DND-41 (cell line): ENCODE results near the gene MID2.

ENCODE experiments used
- EZH2 ChIP-seq: IDR thresholded peaks from 3 replicates; pipeline ENCODE4 v1.6.1; 2012; ENCODE audit warnings: borderline replicate concordance, low read depth, mild to moderate bottlenecking, moderate library complexity, low read length, inconsistent platforms; ENCODE audit not compliant: severe bottlenecking
- TF ChIP-seq, protein P1 (sequence below): IDR thresholded peaks from 2 replicates; pipeline ENCODE4 v1.5.1; 2012; ENCODE audit warnings: borderline replicate concordance, low read length, moderate library complexity, mild to moderate bottlenecking; ENCODE audit not compliant: poor library complexity, severe bottlenecking; ENCODE audit errors: extremely low read depth

DNA sequence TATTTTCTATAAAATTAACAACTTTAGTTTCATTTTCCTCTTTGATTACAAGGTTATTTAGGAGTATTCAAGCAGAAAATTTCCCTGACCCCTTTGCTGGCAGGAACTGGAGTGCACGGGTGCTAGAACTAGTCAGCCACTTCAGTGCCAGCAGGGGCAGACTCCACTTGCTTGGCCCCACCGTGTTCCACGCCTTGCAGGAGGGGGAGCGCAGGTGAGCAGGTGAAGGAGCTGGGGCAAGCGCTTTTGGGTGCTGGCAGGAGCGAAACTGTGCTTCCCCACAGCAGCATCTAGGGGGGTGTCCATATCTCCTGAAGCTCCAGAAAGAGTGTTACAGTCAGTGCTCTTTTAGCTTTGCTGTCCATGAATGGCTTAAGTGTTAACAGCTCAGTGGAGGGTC lies 45.5 kb downstream of the MID2 start:
- TF ChIP-seq, protein P1, sequence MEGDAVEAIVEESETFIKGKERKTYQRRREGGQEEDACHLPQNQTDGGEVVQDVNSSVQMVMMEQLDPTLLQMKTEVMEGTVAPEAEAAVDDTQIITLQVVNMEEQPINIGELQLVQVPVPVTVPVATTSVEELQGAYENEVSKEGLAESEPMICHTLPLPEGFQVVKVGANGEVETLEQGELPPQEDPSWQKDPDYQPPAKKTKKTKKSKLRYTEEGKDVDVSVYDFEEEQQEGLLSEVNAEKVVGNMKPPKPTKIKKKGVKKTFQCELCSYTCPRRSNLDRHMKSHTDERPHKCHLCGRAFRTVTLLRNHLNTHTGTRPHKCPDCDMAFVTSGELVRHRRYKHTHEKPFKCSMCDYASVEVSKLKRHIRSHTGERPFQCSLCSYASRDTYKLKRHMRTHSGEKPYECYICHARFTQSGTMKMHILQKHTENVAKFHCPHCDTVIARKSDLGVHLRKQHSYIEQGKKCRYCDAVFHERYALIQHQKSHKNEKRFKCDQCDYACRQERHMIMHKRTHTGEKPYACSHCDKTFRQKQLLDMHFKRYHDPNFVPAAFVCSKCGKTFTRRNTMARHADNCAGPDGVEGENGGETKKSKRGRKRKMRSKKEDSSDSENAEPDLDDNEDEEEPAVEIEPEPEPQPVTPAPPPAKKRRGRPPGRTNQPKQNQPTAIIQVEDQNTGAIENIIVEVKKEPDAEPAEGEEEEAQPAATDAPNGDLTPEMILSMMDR: no peak
- no peak for TF ChIP-seq EZH2
